ENCODE results near the gene REEP1.

REEP1 gene

GRCh38 chr2:86263956-86264355, 73.5 kb downstream of the REEP1 start:
- no peaks in the 10 kb centered on the region for H3K27me3 ChIP-seq (ENCODE audit: low read length)
- TF ChIP-seq EZH2phosphoT487 (conservative IDR thresholded peaks at IDR 0.05; ENCODE audit: low read length): no peak
- TF ChIP-seq, protein P1, sequence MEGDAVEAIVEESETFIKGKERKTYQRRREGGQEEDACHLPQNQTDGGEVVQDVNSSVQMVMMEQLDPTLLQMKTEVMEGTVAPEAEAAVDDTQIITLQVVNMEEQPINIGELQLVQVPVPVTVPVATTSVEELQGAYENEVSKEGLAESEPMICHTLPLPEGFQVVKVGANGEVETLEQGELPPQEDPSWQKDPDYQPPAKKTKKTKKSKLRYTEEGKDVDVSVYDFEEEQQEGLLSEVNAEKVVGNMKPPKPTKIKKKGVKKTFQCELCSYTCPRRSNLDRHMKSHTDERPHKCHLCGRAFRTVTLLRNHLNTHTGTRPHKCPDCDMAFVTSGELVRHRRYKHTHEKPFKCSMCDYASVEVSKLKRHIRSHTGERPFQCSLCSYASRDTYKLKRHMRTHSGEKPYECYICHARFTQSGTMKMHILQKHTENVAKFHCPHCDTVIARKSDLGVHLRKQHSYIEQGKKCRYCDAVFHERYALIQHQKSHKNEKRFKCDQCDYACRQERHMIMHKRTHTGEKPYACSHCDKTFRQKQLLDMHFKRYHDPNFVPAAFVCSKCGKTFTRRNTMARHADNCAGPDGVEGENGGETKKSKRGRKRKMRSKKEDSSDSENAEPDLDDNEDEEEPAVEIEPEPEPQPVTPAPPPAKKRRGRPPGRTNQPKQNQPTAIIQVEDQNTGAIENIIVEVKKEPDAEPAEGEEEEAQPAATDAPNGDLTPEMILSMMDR (IDR thresholded peaks at IDR 0.05; ENCODE audit: insufficient read depth, low read length, poor library complexity, severe bottlenecking): no peak
- no peaks in the 10 kb centered on the region for H3K79me2 ChIP-seq (ENCODE audit: insufficient read depth, low read length)

DNA sequence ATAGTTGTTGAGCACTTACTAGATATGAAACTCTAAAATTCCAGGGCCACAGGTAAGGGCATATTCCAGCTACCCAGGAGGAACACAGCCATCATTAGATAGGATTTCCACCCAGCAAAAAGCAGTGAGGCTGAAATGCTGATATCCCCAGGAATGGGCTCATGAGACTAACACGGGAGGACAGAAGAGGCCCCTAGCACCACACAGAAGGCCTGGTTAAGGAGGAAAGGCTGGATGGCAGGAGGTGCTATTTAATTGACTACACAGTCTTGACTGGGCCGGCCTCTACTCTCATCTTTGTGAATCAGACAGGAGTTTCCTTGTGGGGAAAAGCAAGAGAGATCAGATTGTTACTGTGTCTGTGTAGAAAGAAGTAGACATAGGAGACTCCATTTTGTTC, 76.4 kb downstream of the REEP1 start:
- Histone ChIP-seq H3K27ac (ENCODE audit: low read depth, low read length) (no peak overlapping the region), H3K27me3 (ENCODE audit: low read length) (no peaks in the 10 kb centered on the region), H3K4me2 (ENCODE audit: low read depth, low read length, poor library complexity, severe bottlenecking) (no peak overlapping the region)

More at GRCh38 chr2:86263956-86264355, 73.5 kb downstream of the REEP1 start:
- H3K4me2 ChIP-seq (ENCODE audit: low read depth, low read length, poor library complexity, severe bottlenecking): no peak overlapping the region
- H3K9me3 ChIP-seq (ENCODE audit: insufficient read depth, low read length): no peaks in the 10 kb centered on the region
- H3K9me2 ChIP-seq (replicated peaks; ENCODE audit: insufficient read depth, low read length): no peaks in the 10 kb centered on the region
- H3K36me3 ChIP-seq (ENCODE audit: low read length): no peaks in the 10 kb centered on the region
- H4K20me1 ChIP-seq (ENCODE audit: low read depth, low read length): no peaks in the 10 kb centered on the region
- no peak overlapping the region for H3K9ac ChIP-seq (ENCODE audit: low read length)
- no peak overlapping the region for H3K4me3 ChIP-seq (ENCODE audit: insufficient read depth, low read length, poor library complexity, severe bottlenecking)
- no peaks in the 10 kb centered on the region for H3F3A ChIP-seq (ENCODE audit: insufficient read depth)
- H3K27ac ChIP-seq (ENCODE audit: low read depth, low read length): no peak overlapping the region
- H2AFZ ChIP-seq (ENCODE audit: low read depth, low read length, severe bottlenecking): no peak overlapping the region

DNA sequence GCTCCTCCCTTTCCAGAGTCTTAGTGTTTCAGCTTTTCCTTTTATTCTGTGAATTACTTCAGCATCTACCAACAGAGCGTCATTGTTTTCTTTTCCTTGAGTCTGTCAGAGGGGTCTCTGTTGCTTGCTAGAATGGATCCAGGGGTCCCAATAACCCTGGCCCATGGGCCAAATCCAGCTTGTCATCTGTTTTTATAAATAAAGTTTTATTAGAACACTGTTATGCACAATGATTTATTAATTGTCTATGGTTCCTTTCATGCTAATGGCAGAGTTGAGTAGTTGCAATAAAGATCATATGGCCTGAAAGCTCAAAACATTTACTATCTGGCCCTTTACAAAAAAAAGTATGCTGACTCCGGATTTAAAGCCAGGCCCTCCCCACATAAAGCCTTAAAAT, 79.3 kb downstream of the REEP1 start:
- Histone ChIP-seq H3K79me2 (ENCODE audit: insufficient read depth, low read length) (no peaks in the 10 kb centered on the region), H3K27me3 (ENCODE audit: low read length) (no peaks in the 10 kb centered on the region), H3K4me3 (ENCODE audit: insufficient read depth, low read length, poor library complexity, severe bottlenecking) (no peak overlapping the region), H3K4me2 (ENCODE audit: low read depth, low read length, poor library complexity, severe bottlenecking) (no peak overlapping the region), H3K9me3 (ENCODE audit: insufficient read depth, low read length) (no peaks in the 10 kb centered on the region), H3K27ac (ENCODE audit: low read depth, low read length) (no peak overlapping the region), H2AFZ (ENCODE audit: low read depth, low read length, severe bottlenecking) (no peak overlapping the region), H3K9ac (ENCODE audit: low read length) (no peak overlapping the region), H3K36me3 (ENCODE audit: low read length) (no peaks in the 10 kb centered on the region), H4K20me1 (ENCODE audit: low read depth, low read length) (no peaks in the 10 kb centered on the region), H3F3A (ENCODE audit: insufficient read depth) (no peaks in the 10 kb centered on the region), H3K9me2 (replicated peaks; ENCODE audit: insufficient read depth, low read length) (no peaks in the 10 kb centered on the region)
- TF ChIP-seq, protein P1 (IDR thresholded peaks at IDR 0.05; ENCODE audit: insufficient read depth, low read length, poor library complexity, severe bottlenecking): no peak
- TF ChIP-seq EZH2phosphoT487 (conservative IDR thresholded peaks at IDR 0.05; ENCODE audit: low read length): no peak

More for the DNA sequence above, 76.4 kb downstream of the REEP1 start:
- Histone ChIP-seq H3K4me3 (ENCODE audit: insufficient read depth, low read length, poor library complexity, severe bottlenecking) (no peak overlapping the region), H3K79me2 (ENCODE audit: insufficient read depth, low read length) (no peaks in the 10 kb centered on the region), H3K9me3 (ENCODE audit: insufficient read depth, low read length) (no peaks in the 10 kb centered on the region), H3F3A (ENCODE audit: insufficient read depth) (no peaks in the 10 kb centered on the region), H3K9ac (ENCODE audit: low read length) (no peak overlapping the region), H3K9me2 (replicated peaks; ENCODE audit: insufficient read depth, low read length) (no peaks in the 10 kb centered on the region), H3K36me3 (ENCODE audit: low read length) (no peaks in the 10 kb centered on the region), H4K20me1 (ENCODE audit: low read depth, low read length) (no peaks in the 10 kb centered on the region), H2AFZ (ENCODE audit: low read depth, low read length, severe bottlenecking) (no peak overlapping the region)
- TF ChIP-seq, protein P1 (IDR thresholded peaks at IDR 0.05; ENCODE audit: insufficient read depth, low read length, poor library complexity, severe bottlenecking): no peak
- TF ChIP-seq EZH2phosphoT487 (conservative IDR thresholded peaks at IDR 0.05; ENCODE audit: low read length): no peak
